Ovary (tissue), 9 donors: ENCODE results near the gene SEC14L2. TPM values are rescaled to one million over a fixed set of nuclear protein-coding genes. Genes with fewer than 3 reads are reported as not detected.
A peak's percentile ranks its signal among the peaks of the same experiment; 100 is the strongest.

Source experiments
- DNase-seq, 5 donors: peaks; one replicate each; pipeline ENCODE4 v3.0.0-alpha.2; 2019 to 2020
- H3K27ac ChIP-seq, 2 donors: fragments of 200-600 bp; one replicate each; pipeline versions ENCODE4 v1.5.1 to v1.8.0; 2019 to 2022
- H3K27me3 ChIP-seq: fragments of 200-600 bp; one replicate; pipeline ENCODE4 v1.8.0; 2022
- H3K36me3 ChIP-seq: fragments of 200-600 bp; sonication (generic); one replicate; pipeline ENCODE4 v1.5.1; 2019
- H3K4me1 ChIP-seq: one replicate; pipeline ENCODE4 v1.8.1; 2013; ENCODE audit warnings: mild to moderate bottlenecking, moderate library complexity; ENCODE audit not compliant: insufficient read depth
- H3K4me3 ChIP-seq: fragments of 200-600 bp; sonication (generic); one replicate; pipeline ENCODE4 v1.5.1; 2017
- H3K9me3 ChIP-seq, 2 donors: fragments of 200-600 bp in 1 of 2; sonication (generic) in 1 of 2; one replicate each; pipeline versions ENCODE4 v1.5.1 to v1.8.1; 2013 to 2019; ENCODE audit warnings: mild to moderate bottlenecking in 1 of 2, moderate library complexity in 1 of 2
- CTCF ChIP-seq, 3 donors: fragments of 450-650 bp in 2 of 3; fragments of 200-600 bp in 1 of 3; IDR thresholded peaks; one replicate each; pipeline versions ENCODE4 v1.5.1 to v1.8.0; 2016 to 2022; ENCODE audit warnings: antibody characterized with exemption in 3 of 3, mild to moderate bottlenecking in 1 of 3
- EP300 ChIP-seq: sonication (generic); formaldehyde crosslinking; IDR thresholded peaks from one replicate; pipeline ENCODE4 v1.6.1; 2017; ENCODE audit warnings: antibody characterized with exemption
- POLR2A ChIP-seq: fragments of 450-650 bp; IDR thresholded peaks from one replicate; pipeline ENCODE4 v1.6.1; 2017; ENCODE audit warnings: antibody characterized with exemption, mild to moderate bottlenecking, moderate library complexity
- WGBS, 3 donors: extraction: QIAGEN DNeasy Blood & Tissue Kit in 1 of 3; methylation state at CpG; one replicate each; pipeline versions ENCODE4 v1.1.5 to v1.1.7; 2013 to 2017; 5-methylcytosine and 5-hydroxymethylcytosine counted together
- intact Hi-C, 4 donors: fragments of 100-400 bp; cut with DNase I; formaldehyde crosslinking; loops; one replicate each; pipeline versions ENCODE4 v1.11.0 to v1.15.1; 2022 to 2023
- polyA plus RNA-seq, 2 donors: library from polyadenylated mRNA; stranded (reverse); fragments of 200-250 nt in 1 of 2; fragments of 350-450 nt in 1 of 2; fragmentation: Illumina TruSeq in 1 of 2; extraction: RNeasy Lipid Tissue Mini Kit (QIAGEN cat#74804) in 1 of 2; gene quantifications; one replicate each; pipeline ENCODE4 v1.2.3, GENCODE V29; 2013 to 2014
- total RNA-seq, 7 donors: library from RNA; depleted of rRNA in 2 of 7; stranded (reverse); fragments of >200 nt in 2 of 7; fragmentation: NEBNext Ultra II Directional in 3 of 7; extraction: Animal tissue kit (Norgen Biotek cat#: 25700) in 3 of 7; gene quantifications; one replicate each; pipeline versions ENCODE4 v1.1.0 to v1.2.4, GENCODE V29; 2016 to 2023
- donor health status: DM: no; HTN: no; CAD: no; lungs with moderate emphysema.
- donor health status: DM: no; HTN: no; CAD: no.
- donor health status: Bipolar disorder and iron deficiency.
- donor health status: DM: yes; HTN: yes; CAD: no.
- donor health status: DM: no; HTN: no; CAD: no.
- donor health status: DM: yes; HTN: yes; CAD: no.

The SEC14L2 gene
- total and polyA plus RNA-seq, 9 donors = 2.5 to 14.3 (median 8.2) TPM

DNA sequence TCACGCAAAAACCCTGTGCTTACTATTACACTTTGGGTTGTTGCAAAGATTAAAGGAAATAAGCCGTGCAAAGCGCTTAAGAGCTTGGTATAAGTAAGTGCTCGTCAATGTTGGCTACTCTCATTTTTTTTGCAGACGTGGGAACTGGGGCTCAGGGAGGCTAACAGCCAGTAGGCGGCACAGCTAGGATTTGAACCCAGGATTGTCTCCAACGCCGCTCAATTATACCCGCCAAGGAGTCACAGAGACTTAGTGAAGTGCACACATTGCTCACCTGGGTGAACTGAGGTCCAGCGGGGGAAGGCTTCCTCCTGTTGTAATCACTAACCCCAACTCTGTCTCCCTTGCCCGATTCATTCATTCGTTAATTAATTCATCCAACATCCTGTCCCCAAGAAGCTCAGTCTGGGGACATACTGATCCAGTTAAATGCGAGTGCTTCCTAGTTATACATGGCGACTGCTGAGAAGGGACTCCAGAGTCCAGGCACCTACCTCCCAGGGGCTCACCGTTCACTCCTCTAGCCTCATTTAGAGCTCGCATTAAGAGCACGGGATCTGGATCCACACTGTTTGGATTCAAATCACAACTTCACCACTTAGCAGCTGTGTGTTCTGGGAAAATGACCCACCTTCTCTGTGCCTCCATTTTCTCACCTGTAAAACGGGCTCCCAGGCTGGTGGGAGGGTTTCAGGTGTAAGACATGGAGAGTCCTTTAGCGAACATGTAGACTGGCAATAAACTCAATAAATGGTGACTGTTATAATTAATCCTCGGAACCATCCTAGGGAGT lies 27.9 kb downstream of the SEC14L2 start:
- WGBS, 3 donors = 38 to 42% (median 41%) methylated on average over 20 of the region's 20 CpGs
- peak in 1 of 5 donors; percentile 40 for DNase-seq
- Histone ChIP-seq H3K27ac (peak overlapping the region; percentile 37 to 97), H3K9me3 (no peaks in the 10 kb centered on the region), H3K27me3 (no peaks in the 10 kb centered on the region), H3K36me3 (no peaks in the 10 kb centered on the region), H3K4me1 (peaks cover 6% of the 10 kb centered on the region), H3K4me3 (peak overlapping the region; percentile 55)
- intact Hi-C loops = loop anchor here in 1 of 4 donors (10.0 kb wide), 1 partner anchor 170 kb away; the partner anchor contains the start of gene PES1
- no peak for TF ChIP-seq POLR2A
- TF ChIP-seq EP300 = no peak
- peak in 1 of 3 donors; percentile 6 for TF ChIP-seq CTCF (IDR thresholded peaks at IDR 0.05)

GRCh38 chr22:30425327-30425615 lies 28.5 kb downstream of the SEC14L2 start:
- peak overlapping the region; percentile 26 to 85 for H3K27ac ChIP-seq
- H3K36me3 ChIP-seq = no peaks in the 10 kb centered on the region
- no peaks in the 10 kb centered on the region for H3K9me3 ChIP-seq
- peak overlapping the region; percentile 55 for H3K4me3 ChIP-seq
- intact Hi-C loops = loop anchor here in 1 of 4 donors (10.0 kb wide), 1 partner anchor 170 kb away; the partner anchor contains the start of gene PES1
- peaks cover 6% of the 10 kb centered on the region for H3K4me1 ChIP-seq
- WGBS, 3 donors = 2 to 5% (median 3%) methylated on average over 9 of the region's 9 CpGs
- TF ChIP-seq EP300 = no peak
- TF ChIP-seq CTCF (IDR thresholded peaks at IDR 0.05) = no peak
- no peak for TF ChIP-seq POLR2A
- H3K27me3 ChIP-seq = no peaks in the 10 kb centered on the region
- DNase-seq = no peak

DNA sequence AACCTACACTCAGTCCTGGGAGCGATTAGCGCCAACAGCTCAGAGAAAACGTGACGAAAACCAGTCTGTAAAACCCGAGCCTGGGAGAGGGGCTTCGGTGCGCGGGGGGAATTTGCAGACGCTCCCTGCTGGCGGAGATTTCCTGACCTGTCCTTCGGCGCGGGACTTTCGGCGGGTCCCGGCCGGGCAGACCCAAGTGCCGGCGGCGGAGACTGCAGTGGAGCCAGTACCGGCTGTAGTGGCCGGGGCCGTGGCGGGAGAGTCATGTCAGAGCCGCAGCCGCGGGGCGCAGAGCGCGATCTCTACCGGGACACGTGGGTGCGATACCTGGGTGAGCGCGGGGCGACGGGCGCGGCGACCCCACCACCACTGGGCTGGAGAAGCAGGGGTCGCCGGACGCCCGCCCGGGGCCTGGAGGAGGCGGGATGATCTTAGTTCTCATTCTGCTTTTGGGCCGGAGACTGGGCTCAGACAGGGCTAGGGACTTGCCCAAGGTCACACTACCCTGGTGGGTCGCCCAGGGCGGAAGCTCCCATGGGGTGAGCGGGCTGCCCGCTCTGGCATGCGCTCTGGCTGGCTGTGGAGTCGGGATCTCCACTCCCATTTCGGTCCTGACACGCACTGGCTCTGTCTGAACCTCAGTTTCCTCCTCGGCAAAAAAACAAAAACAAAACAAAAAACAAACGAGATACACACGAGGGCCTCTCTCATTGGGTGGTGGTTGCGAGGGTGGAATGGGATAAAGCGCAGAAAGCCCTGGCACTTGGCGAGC lies 29.0 kb downstream of the SEC14L2 start, which contains the start of gene MTFP1:
MTFP1 (plus strand) TSS at position 153 of the 772 bp plus-strand sequence; CDS start at position 265, 112 bp downstream.
- DNase-seq = peak; percentile 68 to 77 (median 71)
- peak within 1 kb of the TSS; percentile 37 to 97 for H3K27ac ChIP-seq
- no peaks in the 10 kb centered on the region for H3K36me3 ChIP-seq
- intact Hi-C loops = loop anchor here in 1 of 4 donors (10.0 kb wide), 1 partner anchor 169 kb away; the partner anchor contains the start of gene PES1
- H3K27me3 ChIP-seq = no peaks in the 10 kb centered on the region
- H3K4me3 ChIP-seq = peak within 1 kb of the TSS; percentile 55
- TF ChIP-seq EP300 = no peak
- no peak for TF ChIP-seq CTCF (IDR thresholded peaks at IDR 0.05)
- TF ChIP-seq POLR2A = no peak
- no peaks in the 10 kb centered on the region for H3K9me3 ChIP-seq
- peaks cover 6% of the 10 kb centered on the region for H3K4me1 ChIP-seq
- 1 to 4% (median 1%) methylated on average over 41 to 61 of the region's 61 CpGs for WGBS, 3 donors
